SH-SY5Y (cell line): ENCODE measurements around the gene CCDC102B.

Source experiments
- GATA2 ChIP-seq: IDR thresholded peaks from 2 replicates; pipeline ENCODE4 v1.6.1; 2011; ENCODE audit warnings: mild to moderate bottlenecking, low read depth, low read length
- GATA3 ChIP-seq: IDR thresholded peaks from 2 replicates; pipeline ENCODE4 v1.6.1; 2011; ENCODE audit warnings: low read depth, mild to moderate bottlenecking, low read length, moderate library complexity

- TF ChIP-seq GATA3 = no peak
- TF ChIP-seq GATA2 = no peak
Observed at GRCh38 chr18:68855491-68855890, 57.6 kb downstream of the CCDC102B start.
